ENCODE measurements around the gene ADAMTS6. TPM values are rescaled to one million over a fixed set of nuclear protein-coding genes. Genes with fewer than 3 reads are reported as not detected.

ADAMTS6 gene
- total RNA-seq, 1 donor from 2014 or later, result 0.78 TPM

GRCh38 chr5:65133477-65134110, 348.1 kb downstream of the ADAMTS6 start:
- intact Hi-C loops (cut with DNase I), result no loop called here
- no peak for DNase-seq
- peak; percentile 68 for ATAC-seq (ENCODE audit: poor library complexity)

GRCh38 chr5:65132386-65132785, 349.3 kb downstream of the ADAMTS6 start:
- DNase-seq (no peak), ATAC-seq (ENCODE audit: poor library complexity) (no peak)
- intact Hi-C loops (cut with DNase I), result no loop called here

- DNase-seq, result no peak
- ATAC-seq (ENCODE audit: poor library complexity), result no peak
- intact Hi-C loops (cut with DNase I), result no loop called here
Measured at GRCh38 chr5:65128226-65128625, 353.5 kb downstream of the ADAMTS6 start.

- ATAC-seq (ENCODE audit: poor library complexity) (no peak), DNase-seq (no peak)
- intact Hi-C loops (cut with DNase I), result no loop called here
Measured at GRCh38 chr5:65127161-65127901, 354.4 kb downstream of the ADAMTS6 start.

GRCh38 chr5:65126542-65127069, 355.1 kb downstream of the ADAMTS6 start:
- intact Hi-C loops (cut with DNase I), result no loop called here
- DNase-seq (no peak), ATAC-seq (ENCODE audit: poor library complexity) (peak; percentile 15)

- DNase-seq (no peak), ATAC-seq (ENCODE audit: poor library complexity) (peak; percentile 81)
- intact Hi-C loops (cut with DNase I), result no loop called here
Measured at GRCh38 chr5:65125591-65126541, 355.9 kb downstream of the ADAMTS6 start.

GRCh38 chr5:65121880-65122436, 359.8 kb downstream of the ADAMTS6 start:
- DNase-seq (no peak), ATAC-seq (ENCODE audit: poor library complexity) (no peak)
- intact Hi-C loops (cut with DNase I), result no loop called here

GRCh38 chr5:65120371-65120967, 361.3 kb downstream of the ADAMTS6 start:
- DNase-seq, result no peak
- intact Hi-C loops (cut with DNase I), result no loop called here
- ATAC-seq (ENCODE audit: poor library complexity), result no peak

GRCh38 chr5:65117525-65117924, 364.2 kb downstream of the ADAMTS6 start:
- DNase-seq, result no peak
- intact Hi-C loops (cut with DNase I), result no loop called here
- no peak for ATAC-seq (ENCODE audit: poor library complexity)

GRCh38 chr5:65113771-65114170, 367.9 kb downstream of the ADAMTS6 start:
- DNase-seq (no peak), ATAC-seq (ENCODE audit: poor library complexity) (no peak)
- intact Hi-C loops (cut with DNase I), result no loop called here

- intact Hi-C loops (cut with DNase I), result no loop called here
- ATAC-seq (ENCODE audit: poor library complexity) (no peak), DNase-seq (no peak)
Measured at GRCh38 chr5:65111961-65112658, 369.6 kb downstream of the ADAMTS6 start.

GRCh38 chr5:65108786-65109743, 372.7 kb downstream of the ADAMTS6 start:
- intact Hi-C loops (cut with DNase I), result loop anchor here (10.0 kb wide), 2 partner anchors 134 to 294 kb away; no protein-coding TSS in a partner anchor
- ATAC-seq (ENCODE audit: poor library complexity) (no peak), DNase-seq (no peak)

- DNase-seq, result no peak
- no peak for ATAC-seq (ENCODE audit: poor library complexity)
- intact Hi-C loops (cut with DNase I), result loop anchor here (10.0 kb wide), 2 partner anchors 130 to 290 kb away; no protein-coding TSS in a partner anchor
Measured at GRCh38 chr5:65105301-65105700, 376.4 kb downstream of the ADAMTS6 start.

GRCh38 chr5:65104831-65105230, 376.9 kb downstream of the ADAMTS6 start:
- DNase-seq, result no peak
- ATAC-seq (ENCODE audit: poor library complexity), result no peak
- intact Hi-C loops (cut with DNase I), result loop anchor here (5.0 to 10.0 kb wide), 4 partner anchors 68 to 377 kb away; partner anchors contain the start of gene ADAMTS6

- no peak for DNase-seq
- intact Hi-C loops (cut with DNase I), result loop anchor here (5.0 to 10.0 kb wide), 4 partner anchors 67 to 378 kb away; partner anchors contain the start of gene ADAMTS6
- no peak for ATAC-seq (ENCODE audit: poor library complexity)
Measured at GRCh38 chr5:65103756-65104440, 377.8 kb downstream of the ADAMTS6 start.

All from Right ventricle myocardium superior (tissue), 1 donor.